Esophagus mucosa (tissue), 1 donor: ENCODE data around the gene GARNL3. TPM values are rescaled to one million over a fixed set of nuclear protein-coding genes. Genes with fewer than 3 reads are reported as not detected.

Experiments used
- ATAC-seq: fragments of 200-7000 bp; cut with Tn5 transposase; one replicate; pipeline ENCODE4 v1.9.1; 2020
- total RNA-seq: library from RNA; stranded (reverse); gene quantifications from one replicate; pipeline ENCODE4 v1.2.4, GENCODE V29; 2023
- donor health status: DM: yes; HTN: yes; CAD: no.

GARNL3 gene
- total RNA-seq, 1 donor from 2014 or later = 3.1 TPM

DNA sequence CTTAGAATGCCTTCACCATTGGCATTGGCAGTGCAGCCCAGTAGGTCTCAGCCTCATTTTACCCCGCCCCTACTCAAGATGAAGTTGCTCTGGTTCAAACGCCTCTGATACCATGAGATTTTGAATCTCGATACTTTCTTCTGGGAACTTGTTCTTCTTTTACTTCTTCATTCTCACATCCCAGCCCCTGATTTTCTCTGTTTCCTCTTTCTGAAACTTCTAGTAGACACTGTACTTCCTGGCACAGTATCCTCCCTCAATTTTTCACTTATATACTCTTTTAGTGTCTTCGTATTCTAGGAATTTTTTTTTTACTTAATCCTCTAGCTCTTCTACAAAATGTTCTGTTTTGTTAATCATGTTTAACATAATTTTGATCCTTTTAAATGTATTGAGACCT, 146.5 kb downstream of the GARNL3 start:
- no peak for ATAC-seq

GRCh38 chr9:127415141-127415540, 150.6 kb downstream of the GARNL3 start:
- no peak for ATAC-seq

GRCh38 chr9:127415657-127416056, 151.1 kb downstream of the GARNL3 start:
- ATAC-seq = no peak

GRCh38 chr9:127417131-127418036, 152.8 kb downstream of the GARNL3 start:
- ATAC-seq = peak; percentile 57

DNA sequence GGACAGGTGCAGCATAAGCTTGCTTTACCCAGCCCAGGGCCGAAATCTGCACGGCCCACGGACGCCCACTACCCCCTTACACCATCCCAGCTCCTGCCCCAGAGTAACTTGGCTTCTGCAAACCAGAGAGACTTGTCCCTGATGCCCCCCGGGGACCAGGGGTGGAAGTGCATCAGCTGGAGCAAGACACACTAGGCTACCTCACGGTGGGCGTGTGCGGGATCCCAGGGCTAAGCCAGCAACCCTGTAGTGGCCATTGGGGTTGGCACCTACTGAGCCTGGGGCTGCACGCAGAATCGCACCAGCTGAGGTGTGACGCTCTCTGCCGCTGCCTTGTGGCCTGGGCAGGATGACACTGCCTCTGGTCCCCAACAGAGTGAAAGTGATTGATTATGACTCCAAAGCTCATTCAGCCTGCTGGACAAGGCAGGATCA, 153.5 kb downstream of the GARNL3 start:
- ATAC-seq = peak; percentile 78

GRCh38 chr9:127419348-127419747, 154.8 kb downstream of the GARNL3 start:
- ATAC-seq = no peak

GRCh38 chr9:127421057-127421456, 156.5 kb downstream of the GARNL3 start:
- ATAC-seq = no peak

GRCh38 chr9:127422133-127422782, 157.7 kb downstream of the GARNL3 start:
- no peak for ATAC-seq

DNA sequence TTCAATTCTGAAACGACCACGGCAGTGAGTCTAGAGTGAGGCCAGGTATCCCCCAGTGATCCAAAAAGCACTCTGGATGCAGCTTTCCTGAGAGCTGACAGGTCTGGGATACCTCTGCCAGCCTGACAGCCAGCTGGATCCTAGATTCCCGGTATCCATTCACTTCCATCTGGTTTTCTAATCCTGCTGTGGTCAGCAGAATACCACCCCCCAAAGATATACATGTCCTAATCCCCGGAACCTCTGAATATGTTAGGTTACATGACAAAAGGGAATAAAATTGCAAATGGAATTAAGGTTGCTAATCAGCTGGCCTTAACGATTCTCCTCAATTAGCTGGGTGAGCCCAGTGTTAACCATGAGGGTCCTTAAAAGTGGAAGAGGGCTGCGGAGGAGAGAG, 158.2 kb downstream of the GARNL3 start:
- no peak for ATAC-seq

- ATAC-seq = no peak
These were observed 158.9 kb downstream of the GARNL3 start for GRCh38 chr9:127423476-127423933.

DNA sequence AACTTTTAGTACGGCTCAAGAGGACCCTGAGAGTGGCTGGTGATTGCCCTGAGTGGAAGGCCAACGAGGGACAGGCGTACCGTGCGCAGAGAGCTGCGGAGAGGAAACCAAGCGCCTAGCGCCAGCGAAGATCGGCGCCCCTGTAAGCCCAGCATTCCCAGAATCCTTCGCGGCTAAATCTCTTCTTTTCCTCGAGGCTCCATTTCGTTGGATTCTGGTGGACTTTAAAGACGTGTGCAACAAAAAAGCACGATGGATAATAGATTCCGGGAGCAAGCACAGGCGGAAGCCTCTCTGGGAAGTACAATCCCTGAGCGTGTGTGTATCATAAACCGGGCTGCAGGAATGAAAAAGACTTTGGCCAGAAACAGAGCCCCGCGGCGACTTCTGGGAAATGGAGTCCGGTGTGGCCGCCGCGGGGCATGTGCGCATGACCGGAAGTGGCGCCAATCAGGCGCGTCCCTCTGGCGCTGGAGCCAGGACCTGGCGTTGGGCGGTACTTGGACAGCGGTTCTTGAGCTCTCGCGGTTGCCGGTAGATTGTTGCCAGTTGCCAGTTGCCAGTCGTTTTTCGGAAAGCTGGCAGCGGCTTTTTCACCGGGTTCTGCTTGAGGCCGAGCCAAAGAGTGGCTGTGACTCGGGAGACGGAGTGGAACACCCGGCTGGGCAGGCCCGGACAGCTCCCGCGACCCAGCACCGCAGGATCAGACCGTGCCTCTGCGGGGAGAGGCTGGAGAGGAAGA, 159.5 kb downstream of the GARNL3 start, which contains the start of gene ZNF79:
TSS of gene ZNF79 (plus strand) at position 449 of the 742 bp plus-strand sequence. CDS start 406 bp downstream, outside the sequence.
- ATAC-seq = peak; percentile 96

DNA sequence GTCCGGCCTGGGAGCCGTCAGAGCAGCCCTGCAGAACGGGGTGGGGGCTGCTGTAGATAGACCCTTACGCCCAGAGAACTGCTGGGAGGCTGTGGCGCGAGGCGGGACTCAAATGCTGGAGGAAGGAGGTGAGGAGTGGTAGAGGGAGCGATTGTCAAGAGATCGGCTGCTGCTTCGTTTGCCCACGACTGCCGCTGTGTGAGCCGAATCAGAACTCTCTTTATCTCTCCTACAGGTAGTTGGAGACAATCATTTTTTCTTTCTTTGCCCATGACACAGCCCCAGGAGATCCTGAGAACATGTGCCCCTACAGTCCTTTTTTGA, 160.1 kb downstream of the GARNL3 start:
- ATAC-seq = no peak

DNA sequence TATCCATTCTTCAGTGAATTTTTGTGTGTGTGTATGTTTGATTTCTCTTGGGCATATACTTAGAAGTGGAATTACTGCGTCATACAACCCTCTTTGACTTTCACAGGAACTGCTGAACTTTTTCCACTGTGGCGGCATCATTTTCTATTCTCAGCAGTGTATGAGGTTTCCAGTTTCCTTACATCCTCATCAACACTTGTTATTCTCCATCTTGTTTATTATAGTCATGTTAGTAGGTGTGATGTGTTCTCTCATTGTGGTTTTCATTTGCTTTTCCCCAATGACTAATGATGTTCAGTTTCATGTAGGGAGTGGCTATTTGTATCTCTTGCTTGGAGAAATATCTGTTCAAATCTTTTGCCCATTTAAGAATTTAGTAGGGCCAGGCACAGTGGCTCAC, 162.2 kb downstream of the GARNL3 start:
- ATAC-seq = no peak

DNA sequence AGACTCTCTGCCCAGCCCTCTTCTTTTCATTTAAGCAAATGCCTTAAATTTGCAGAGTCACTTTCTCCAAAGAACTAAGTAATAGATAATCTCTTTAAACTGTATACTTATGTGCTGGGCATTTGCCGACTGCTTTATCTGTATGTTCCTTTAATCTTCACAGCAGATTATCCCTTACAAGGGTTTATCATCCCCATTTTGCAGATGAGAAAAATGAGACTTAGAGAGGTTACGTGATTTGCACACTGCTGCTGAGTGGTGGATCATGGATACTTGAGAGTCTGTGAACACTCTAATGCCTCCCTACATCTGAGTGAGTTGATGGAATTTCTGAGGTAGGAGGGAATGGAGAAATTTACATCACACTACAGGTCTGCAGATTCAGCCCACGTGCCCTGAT, 163.8 kb downstream of the GARNL3 start:
- no peak for ATAC-seq

DNA sequence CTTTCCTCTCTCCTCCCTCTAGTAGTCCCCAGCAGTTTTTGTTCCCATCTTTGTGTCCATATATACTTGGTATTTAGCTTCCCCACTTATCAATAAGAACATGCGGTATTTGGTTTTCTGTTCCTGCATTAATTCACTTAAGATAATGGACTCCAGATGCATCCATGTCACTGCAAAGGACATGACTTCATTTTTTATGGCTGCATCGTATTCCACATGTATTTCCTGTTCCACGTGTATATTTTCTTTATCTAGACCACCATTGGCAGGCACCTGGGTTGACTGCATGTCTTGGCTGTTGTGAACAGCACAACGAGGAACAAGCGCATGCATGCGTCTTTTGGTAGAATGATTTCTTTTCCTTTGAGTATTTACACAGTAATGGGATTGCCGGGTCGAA, 165.8 kb downstream of the GARNL3 start:
- ATAC-seq = no peak

GRCh38 chr9:127437497-127438264, 173.1 kb downstream of the GARNL3 start:
- ATAC-seq = no peak

- ATAC-seq = no peak
These were observed 173.8 kb downstream of the GARNL3 start for GRCh38 chr9:127438394-127438793.

Other genes with a start within 250 kb of the GARNL3 start
- 2.1 TPM for gene ANGPTL2, start 142.1 kb upstream of the GARNL3 start, total RNA-seq
- 9.0 TPM for gene SLC2A8, start 132.4 kb downstream of the GARNL3 start, total RNA-seq
- gene ZNF79, start 159.6 kb downstream of the GARNL3 start, total RNA-seq = 3.7 TPM
- gene RPL12, start 186.6 kb downstream of the GARNL3 start, total RNA-seq = 1,546 TPM
- 13.5 TPM for gene LRSAM1, start 186.7 kb downstream of the GARNL3 start, total RNA-seq